ENCODE data around the gene PARD3.
"Not testable (repeated sequence)": the region's sequence is repeated elsewhere in the genome, so short reads cannot be mapped to it uniquely, and the experiment has no call there.

PARD3 gene

DNA sequence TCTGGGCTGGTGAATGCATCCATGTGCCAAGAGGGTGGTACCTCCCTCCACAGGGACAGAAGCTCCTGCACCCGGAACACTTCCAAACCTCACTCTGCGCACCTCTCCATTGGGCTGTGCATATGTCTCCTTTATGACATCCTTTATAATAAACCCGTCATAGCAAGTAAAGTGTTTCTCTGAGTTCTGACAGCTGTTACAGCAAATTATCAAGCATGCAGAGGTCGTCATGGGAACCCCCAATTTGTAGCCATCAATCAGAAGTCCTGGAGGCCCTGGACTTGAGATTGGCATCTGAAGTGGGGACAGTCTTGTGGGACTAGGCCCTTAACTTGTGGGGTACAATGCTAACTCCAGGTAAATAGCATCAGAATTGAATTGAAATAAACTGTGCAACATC is 29.4 kb upstream of the PARD3 start:
- H3K9ac ChIP-seq (ENCODE audit: low read length) = no peak overlapping the region
- no peak overlapping the region for H3K4me3 ChIP-seq (ENCODE audit: low read depth in 1 of 2, low read length in 2 of 2)

DNA sequence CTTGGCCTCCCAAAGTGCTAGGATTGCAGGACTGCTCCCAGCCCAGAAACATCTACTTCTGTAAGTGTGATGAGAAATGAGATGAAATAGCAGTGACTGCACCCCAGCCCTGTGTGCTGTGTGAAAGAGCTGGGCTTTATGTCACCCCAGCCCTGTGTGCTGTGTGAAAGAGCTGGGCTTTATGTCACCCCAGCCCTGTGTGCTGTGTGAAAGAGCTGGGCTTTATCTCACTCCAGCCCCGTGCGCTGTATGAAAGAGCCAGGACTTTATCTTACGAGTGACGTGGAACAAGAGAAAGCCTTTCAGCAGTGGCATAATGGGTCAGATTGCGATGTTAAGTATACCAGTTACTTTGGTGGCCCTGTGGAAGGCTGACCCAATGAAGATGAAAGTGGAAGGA is 28.4 kb upstream of the PARD3 start:
- not testable (repeated sequence) for H3K4me1 ChIP-seq (ENCODE audit: insufficient read depth, low read length); H3K9ac ChIP-seq (ENCODE audit: low read length); H3K4me3 ChIP-seq (ENCODE audit: low read depth in 1 of 2, low read length in 2 of 2); H3K9me3 ChIP-seq (ENCODE audit: low read length); H3K27me3 ChIP-seq (ENCODE audit: control insufficient read depth in 1 of 2, insufficient read depth in 2 of 2, low read length in 2 of 2); H3K36me3 ChIP-seq (ENCODE audit: insufficient read depth, low read length); H3K27ac ChIP-seq (ENCODE audit: low read depth, low read length)

More for the DNA sequence above, 29.4 kb upstream of the PARD3 start:
- H3K27ac ChIP-seq (ENCODE audit: low read depth, low read length) = no peak overlapping the region
- no peaks in the 10 kb centered on the region for H3K4me1 ChIP-seq (ENCODE audit: insufficient read depth, low read length)
- no peaks in the 10 kb centered on the region for H3K9me3 ChIP-seq (ENCODE audit: low read length)
- no peaks in the 10 kb centered on the region for H3K27me3 ChIP-seq (ENCODE audit: control insufficient read depth in 1 of 2, insufficient read depth in 2 of 2, low read length in 2 of 2)
- H3K36me3 ChIP-seq (ENCODE audit: insufficient read depth, low read length) = no peaks in the 10 kb centered on the region

GRCh38 chr10:34838366-34838900 is 23.3 kb upstream of the PARD3 start:
- Histone ChIP-seq H3K27ac (ENCODE audit: low read depth, low read length) (no peak overlapping the region), H3K36me3 (ENCODE audit: insufficient read depth, low read length) (no peaks in the 10 kb centered on the region), H3K27me3 (ENCODE audit: control insufficient read depth in 1 of 2, insufficient read depth in 2 of 2, low read length in 2 of 2) (no peaks in the 10 kb centered on the region), H3K4me3 (ENCODE audit: low read depth in 1 of 2, low read length in 2 of 2) (no peak overlapping the region), H3K9me3 (ENCODE audit: low read length) (no peaks in the 10 kb centered on the region), H3K9ac (ENCODE audit: low read length) (no peak overlapping the region), H3K4me1 (ENCODE audit: insufficient read depth, low read length) (no peaks in the 10 kb centered on the region)

DNA sequence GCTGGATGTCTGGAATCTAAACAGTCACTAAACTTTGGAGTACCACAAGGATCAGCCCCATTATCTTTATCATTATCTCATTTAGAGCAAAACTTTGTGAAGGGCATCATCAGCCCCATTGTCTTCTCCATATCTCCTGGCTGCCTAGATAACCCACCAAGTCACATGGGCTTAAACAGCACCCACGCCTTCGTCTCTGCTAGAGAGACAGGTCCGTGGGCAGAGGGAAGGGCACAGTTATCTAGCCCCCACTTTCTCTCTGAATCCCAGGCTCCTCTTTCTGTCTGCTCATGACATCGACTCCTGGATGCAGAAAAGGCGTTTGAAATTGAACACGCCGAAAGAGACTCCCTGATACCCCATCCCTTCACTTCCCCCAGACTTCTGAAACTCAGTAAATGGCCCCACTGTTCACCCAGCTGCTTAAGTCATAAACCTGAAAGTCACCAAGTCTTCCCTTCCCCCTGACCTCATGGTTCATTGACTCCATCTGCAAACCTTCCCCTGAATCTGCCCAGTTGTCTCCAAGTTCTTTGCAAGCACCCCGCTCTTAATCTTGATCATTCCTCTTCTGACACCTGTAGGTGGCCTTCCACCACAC is 20.9 kb upstream of the PARD3 start:
- Histone ChIP-seq H3K27ac (ENCODE audit: low read depth, low read length) (no peak overlapping the region), H3K27me3 (ENCODE audit: control insufficient read depth in 1 of 2, insufficient read depth in 2 of 2, low read length in 2 of 2) (no peaks in the 10 kb centered on the region), H3K4me3 (ENCODE audit: low read depth in 1 of 2, low read length in 2 of 2) (no peak overlapping the region), H3K9me3 (ENCODE audit: low read length) (no peaks in the 10 kb centered on the region), H3K4me1 (ENCODE audit: insufficient read depth, low read length) (no peaks in the 10 kb centered on the region), H3K36me3 (ENCODE audit: insufficient read depth, low read length) (no peaks in the 10 kb centered on the region), H3K9ac (ENCODE audit: low read length) (no peak overlapping the region)

- H3K27ac ChIP-seq (ENCODE audit: low read depth, low read length) = no peak overlapping the region
- no peaks in the 10 kb centered on the region for H3K27me3 ChIP-seq (ENCODE audit: control insufficient read depth in 1 of 2, insufficient read depth in 2 of 2, low read length in 2 of 2)
- no peaks in the 10 kb centered on the region for H3K36me3 ChIP-seq (ENCODE audit: insufficient read depth, low read length)
- H3K4me1 ChIP-seq (ENCODE audit: insufficient read depth, low read length) = no peaks in the 10 kb centered on the region
- H3K9ac ChIP-seq (ENCODE audit: low read length) = no peak overlapping the region
- no peak overlapping the region for H3K4me3 ChIP-seq (ENCODE audit: low read depth in 1 of 2, low read length in 2 of 2)
- no peaks in the 10 kb centered on the region for H3K9me3 ChIP-seq (ENCODE audit: low read length)
Observed at GRCh38 chr10:34834274-34834673, 19.2 kb upstream of the PARD3 start.

DNA sequence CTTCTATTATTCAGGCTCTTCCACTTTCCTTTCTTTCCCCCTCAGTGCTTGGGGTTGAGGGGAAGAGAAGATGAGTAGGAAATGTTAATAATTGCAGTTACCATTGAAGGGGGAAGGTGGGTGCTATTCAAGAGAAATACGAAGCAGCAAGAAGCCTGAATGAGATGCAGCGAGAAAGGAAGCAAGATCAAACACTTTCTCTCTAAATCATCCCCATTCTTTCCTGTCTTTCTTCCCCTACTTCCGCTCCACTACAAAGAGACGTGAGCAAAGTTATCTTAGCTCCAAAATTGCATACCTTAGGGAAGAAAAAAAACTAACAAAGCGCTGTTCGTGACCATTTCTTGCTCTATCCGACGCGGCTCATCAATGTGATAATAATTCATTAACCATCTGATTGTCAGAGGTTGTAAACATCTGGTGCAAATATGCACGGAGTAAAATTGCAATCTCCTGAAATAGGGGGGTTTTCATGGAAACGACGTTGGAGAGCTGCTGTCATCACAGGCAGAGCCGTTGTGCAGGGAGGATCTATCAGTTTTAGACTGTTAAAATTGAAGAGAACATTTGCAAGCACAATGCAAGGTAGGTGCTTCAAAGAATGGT is 15.2 kb upstream of the PARD3 start:
- Histone ChIP-seq H3K27me3 (ENCODE audit: control insufficient read depth in 1 of 2, insufficient read depth in 2 of 2, low read length in 2 of 2) (no peaks in the 10 kb centered on the region), H3K9me3 (ENCODE audit: low read length) (no peaks in the 10 kb centered on the region), H3K9ac (ENCODE audit: low read length) (no peak overlapping the region), H3K36me3 (ENCODE audit: insufficient read depth, low read length) (no peaks in the 10 kb centered on the region), H3K4me1 (ENCODE audit: insufficient read depth, low read length) (no peaks in the 10 kb centered on the region), H3K27ac (ENCODE audit: low read depth, low read length) (no peak overlapping the region), H3K4me3 (ENCODE audit: low read depth in 1 of 2, low read length in 2 of 2) (no peak overlapping the region)

- Histone ChIP-seq H3K9me3 (ENCODE audit: low read length) (no peaks in the 10 kb centered on the region), H3K9ac (ENCODE audit: low read length) (no peak overlapping the region), H3K4me3 (ENCODE audit: low read depth in 1 of 2, low read length in 2 of 2) (no peak overlapping the region), H3K27ac (ENCODE audit: low read depth, low read length) (no peak overlapping the region), H3K27me3 (ENCODE audit: control insufficient read depth in 1 of 2, insufficient read depth in 2 of 2, low read length in 2 of 2) (no peaks in the 10 kb centered on the region), H3K36me3 (ENCODE audit: insufficient read depth, low read length) (no peaks in the 10 kb centered on the region), H3K4me1 (ENCODE audit: insufficient read depth, low read length) (no peaks in the 10 kb centered on the region)
Observed at GRCh38 chr10:34826857-34827766, 12.0 kb upstream of the PARD3 start.

DNA sequence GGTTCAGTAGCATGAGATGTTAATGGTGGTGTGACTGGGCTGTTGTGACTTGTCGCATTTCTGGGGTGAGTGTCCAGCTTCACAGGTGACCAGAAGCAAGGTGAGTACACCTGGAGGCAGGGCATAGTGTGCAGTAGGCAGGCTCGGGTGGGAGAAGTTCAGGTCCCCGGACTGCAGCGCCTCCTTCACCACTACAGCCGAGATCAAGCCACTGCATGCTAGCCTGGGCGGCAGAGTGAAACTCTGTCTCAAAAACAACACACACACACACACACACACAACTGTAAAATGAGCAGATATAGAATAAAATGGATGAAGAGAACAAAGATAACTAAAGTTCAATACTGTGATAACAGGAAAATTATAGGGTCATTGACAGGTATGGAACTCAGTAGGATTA is 11.1 kb upstream of the PARD3 start:
- no peaks in the 10 kb centered on the region for H3K4me1 ChIP-seq (ENCODE audit: insufficient read depth, low read length)
- H3K4me3 ChIP-seq (ENCODE audit: low read depth in 1 of 2, low read length in 2 of 2) = no peak overlapping the region
- H3K27ac ChIP-seq (ENCODE audit: low read depth, low read length) = no peak overlapping the region
- no peaks in the 10 kb centered on the region for H3K27me3 ChIP-seq (ENCODE audit: control insufficient read depth in 1 of 2, insufficient read depth in 2 of 2, low read length in 2 of 2)
- H3K36me3 ChIP-seq (ENCODE audit: insufficient read depth, low read length) = no peaks in the 10 kb centered on the region
- H3K9ac ChIP-seq (ENCODE audit: low read length) = no peak overlapping the region
- H3K9me3 ChIP-seq (ENCODE audit: low read length) = no peaks in the 10 kb centered on the region

- Histone ChIP-seq H3K36me3 (ENCODE audit: insufficient read depth, low read length) (no peaks in the 10 kb centered on the region), H3K27me3 (ENCODE audit: control insufficient read depth in 1 of 2, insufficient read depth in 2 of 2, low read length in 2 of 2) (no peaks in the 10 kb centered on the region), H3K9me3 (ENCODE audit: low read length) (no peaks in the 10 kb centered on the region), H3K4me1 (ENCODE audit: insufficient read depth, low read length) (no peaks in the 10 kb centered on the region), H3K9ac (ENCODE audit: low read length) (no peak overlapping the region), H3K4me3 (ENCODE audit: low read depth in 1 of 2, low read length in 2 of 2) (no peak overlapping the region), H3K27ac (ENCODE audit: low read depth, low read length) (no peak overlapping the region)
Observed at GRCh38 chr10:34825414-34825813, 10.3 kb upstream of the PARD3 start.

- H3K27me3 ChIP-seq (ENCODE audit: control insufficient read depth in 1 of 2, insufficient read depth in 2 of 2, low read length in 2 of 2) = no peaks in the 10 kb centered on the region
- H3K9ac ChIP-seq (ENCODE audit: low read length) = no peak overlapping the region
- no peaks in the 10 kb centered on the region for H3K36me3 ChIP-seq (ENCODE audit: insufficient read depth, low read length)
- H3K4me3 ChIP-seq (ENCODE audit: low read depth in 1 of 2, low read length in 2 of 2) = no peak overlapping the region
- H3K27ac ChIP-seq (ENCODE audit: low read depth, low read length) = no peak overlapping the region
- no peaks in the 10 kb centered on the region for H3K9me3 ChIP-seq (ENCODE audit: low read length)
- no peaks in the 10 kb centered on the region for H3K4me1 ChIP-seq (ENCODE audit: insufficient read depth, low read length)
Observed at GRCh38 chr10:34824870-34825269, 9.8 kb upstream of the PARD3 start.

All from muscle layer of colon (tissue), 2 donors.